Tibial nerve (tissue), 4 donors: Measurements from ENCODE around the gene DDOST. TPM values are rescaled to one million over a fixed set of nuclear protein-coding genes. Genes with fewer than 3 reads are reported as not detected.

Experiments used
- DNase-seq, 2 donors: peaks; one replicate each; pipeline ENCODE4 v3.0.0-alpha.2; 2019; ENCODE audit warnings: low spot score in 2 of 2
- H3K27ac ChIP-seq, 4 donors: fragments of 200-600 bp; sonication (generic) in 3 of 4; one replicate each; pipeline ENCODE4 v1.5.1; 2017 to 2019; ENCODE audit warnings: mild to moderate bottlenecking in 1 of 4
- H3K27me3 ChIP-seq, 2 donors: fragments of 200-600 bp; sonication (generic) in 1 of 2; one replicate each; pipeline versions ENCODE4 v1.5.1 to v1.6.0; 2017 to 2019
- H3K36me3 ChIP-seq, 3 donors: fragments of 200-600 bp; sonication (generic); one replicate each; pipeline ENCODE4 v1.5.1; 2018 to 2019
- H3K4me1 ChIP-seq, 4 donors: fragments of 200-600 bp; sonication (generic) in 3 of 4; one replicate each; pipeline ENCODE4 v1.5.1; 2017 to 2019
- H3K4me3 ChIP-seq, 4 donors: fragments of 200-600 bp; sonication (generic) in 3 of 4; one replicate each; pipeline ENCODE4 v1.5.1; 2017 to 2019; ENCODE audit warnings: mild to moderate bottlenecking in 1 of 4, moderate library complexity in 1 of 4
- H3K9me3 ChIP-seq, 4 donors: fragments of 200-600 bp; sonication (generic) in 3 of 4; one replicate each; pipeline ENCODE4 v1.5.1; 2017 to 2019
- CTCF ChIP-seq, 5 experiments: fragments of 200-600 bp in 3 of 5; fragments of 450-650 bp in 2 of 5; sonication (generic) in 3 of 5; IDR thresholded peaks; one replicate each; pipeline ENCODE4 v1.5.1; 2016 to 2019; ENCODE audit warnings: antibody characterized with exemption in 5 of 5, mild to moderate bottlenecking in 3 of 5, moderate library complexity in 2 of 5
- EP300 ChIP-seq, 2 donors: sonication (generic); formaldehyde crosslinking; IDR thresholded peaks; one replicate each; pipeline ENCODE4 v1.6.1; 2017; ENCODE audit warnings: antibody characterized with exemption in 2 of 2, mild to moderate bottlenecking in 1 of 2
- POLR2A ChIP-seq, 2 donors: fragments of 450-650 bp; IDR thresholded peaks; one replicate each; pipeline ENCODE4 v1.6.1; 2017; ENCODE audit warnings: antibody characterized with exemption in 2 of 2, mild to moderate bottlenecking in 2 of 2, moderate library complexity in 2 of 2
- WGBS, 2 donors: methylation state at CpG; one replicate each; pipeline ENCODE4 v1.1.5; 2018; 5-methylcytosine and 5-hydroxymethylcytosine counted together
- total RNA-seq, 4 donors: library from RNA; depleted of rRNA; stranded (reverse); fragments of >200 nt; gene quantifications; one replicate each; pipeline ENCODE4 v1.1.0, GENCODE V29; 2016

The DDOST gene
- total RNA-seq, 4 donors from 2014 or later, result 79.7 to 115 (median 99.6) TPM

DNA sequence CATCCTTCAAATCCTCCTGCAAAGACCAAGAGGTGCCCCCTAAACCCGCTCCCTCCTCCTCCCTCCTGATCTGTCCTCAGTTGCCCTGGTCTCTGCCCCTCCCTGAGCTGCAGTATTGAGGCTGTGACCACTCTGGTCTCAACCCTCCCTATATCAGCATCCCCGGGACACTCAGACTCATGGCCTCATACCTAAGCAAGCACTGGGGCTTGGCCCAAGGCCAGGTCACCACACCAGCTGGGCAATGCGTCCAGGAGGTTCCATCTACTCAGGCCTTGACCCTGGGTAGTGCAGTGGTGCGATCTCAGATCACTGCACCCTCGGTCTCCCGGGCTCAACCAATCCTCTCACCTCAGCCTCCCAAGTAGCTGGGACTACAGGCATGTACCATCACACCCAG, 46.9 kb upstream of the DDOST start:
- no peak for TF ChIP-seq POLR2A (IDR thresholded peaks at IDR 0.05)
- TF ChIP-seq EP300 (IDR thresholded peaks at IDR 0.05), result no peak
- no peak for TF ChIP-seq CTCF (IDR thresholded peaks at IDR 0.05)

GRCh38 chr1:20706841-20707240, 45.7 kb upstream of the DDOST start:
- Histone ChIP-seq H3K27me3 (no peaks in the 10 kb centered on the region), H3K36me3 (no peaks in the 10 kb centered on the region), H3K27ac (no peak overlapping the region), H3K4me1 (no peaks in the 10 kb centered on the region), H3K4me3 (no peak overlapping the region), H3K9me3 (no peaks in the 10 kb centered on the region)
- WGBS, 2 donors, result 50 to 56% methylated on average over 5 of the region's 5 CpGs
- no peak for TF ChIP-seq EP300 (IDR thresholded peaks at IDR 0.05)
- no peak for TF ChIP-seq POLR2A (IDR thresholded peaks at IDR 0.05)
- no peak for TF ChIP-seq CTCF (IDR thresholded peaks at IDR 0.05)
- no peak for DNase-seq

More for the DNA sequence above, 46.9 kb upstream of the DDOST start:
- no peak overlapping the region for H3K27ac ChIP-seq
- no peaks in the 10 kb centered on the region for H3K9me3 ChIP-seq
- H3K36me3 ChIP-seq, result no peaks in the 10 kb centered on the region
- H3K27me3 ChIP-seq, result peaks cover 0 to 2% of the 10 kb centered on the region in 2 donors
- H3K4me1 ChIP-seq, result no peaks in the 10 kb centered on the region
- 73 to 75% methylated on average over 6 of the region's 6 CpGs for WGBS, 2 donors
- no peak overlapping the region for H3K4me3 ChIP-seq
- no peak for DNase-seq

- H3K27me3 ChIP-seq, result no peaks in the 10 kb centered on the region
- TF ChIP-seq POLR2A (IDR thresholded peaks at IDR 0.05) (no peak), CTCF (IDR thresholded peaks at IDR 0.05) (no peak), EP300 (IDR thresholded peaks at IDR 0.05) (no peak)
- H3K4me3 ChIP-seq, result no peak overlapping the region
- no peak for DNase-seq
- H3K4me1 ChIP-seq, result no peaks in the 10 kb centered on the region
- 76 to 84% methylated on average over 15 of the region's 15 CpGs for WGBS, 2 donors
- no peaks in the 10 kb centered on the region for H3K9me3 ChIP-seq
- no peak overlapping the region for H3K27ac ChIP-seq
- no peaks in the 10 kb centered on the region for H3K36me3 ChIP-seq
Measured at GRCh38 chr1:20705203-20705755, 44.1 kb upstream of the DDOST start.

DNA sequence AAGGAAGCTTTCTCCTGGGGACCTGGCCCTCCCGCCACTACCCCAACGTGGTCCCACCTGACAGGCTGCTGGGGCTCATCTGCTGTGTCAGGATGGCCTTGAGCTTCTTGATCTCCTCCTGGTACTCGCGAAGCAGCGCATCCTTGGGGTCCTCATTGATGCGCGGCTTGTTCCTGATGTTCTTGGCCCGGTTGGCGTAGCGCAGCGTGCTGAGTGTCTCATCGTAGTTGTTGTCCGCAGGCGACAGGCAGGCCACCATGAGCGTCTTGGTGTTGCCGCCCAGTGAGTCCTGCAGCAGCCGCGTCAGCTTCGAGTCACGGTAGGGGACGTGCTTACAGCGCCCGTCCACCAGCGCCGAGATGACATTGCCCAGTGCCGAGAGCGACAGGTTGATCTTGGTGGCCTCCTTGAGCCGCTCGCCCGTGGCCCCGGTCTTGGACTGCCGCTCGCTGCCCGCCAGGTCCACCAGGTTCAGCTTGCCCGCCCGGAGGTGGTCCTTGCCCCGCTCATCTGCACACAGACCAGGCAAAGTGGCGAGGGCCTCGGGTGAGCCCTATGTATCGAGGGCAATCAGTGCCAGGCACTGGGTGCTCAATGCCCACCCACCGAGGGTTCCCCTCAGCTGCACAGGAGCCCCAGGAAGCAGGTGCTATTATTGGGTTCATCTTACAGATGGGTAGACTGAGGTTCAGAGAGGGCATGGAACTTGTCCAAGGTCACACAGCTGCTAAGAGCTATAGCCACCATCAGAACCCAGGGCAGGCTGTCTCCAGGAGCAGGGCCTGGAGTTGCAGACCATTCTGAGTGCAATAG, 43.4 kb upstream of the DDOST start:
- 96 to 99% methylated on average over 28 to 34 of the region's 41 CpGs for WGBS, 2 donors
- no peak for DNase-seq

More for the DNA sequence above, 43.4 kb upstream of the DDOST start:
- Histone ChIP-seq H3K27me3 (no peaks in the 10 kb centered on the region), H3K9me3 (no peaks in the 10 kb centered on the region), H3K4me1 (no peaks in the 10 kb centered on the region), H3K36me3 (no peaks in the 10 kb centered on the region), H3K27ac (no peak overlapping the region), H3K4me3 (no peak overlapping the region)
- TF ChIP-seq EP300 (IDR thresholded peaks at IDR 0.05) (no peak), CTCF (IDR thresholded peaks at IDR 0.05) (no peak), POLR2A (IDR thresholded peaks at IDR 0.05) (no peak)
